ENCODE measurements around the gene SYNE1. TPM values are rescaled to one million over a fixed set of nuclear protein-coding genes. Genes with fewer than 3 reads are reported as not detected.

Gene SYNE1
- total and polyA plus RNA-seq, 2 of the 8 experiments (the other 6 are each of a cell fraction or from before 2014, with no cell fraction given), result 2.8 to 5.5 TPM

GRCh38 chr6:152355166-152355565 lies 282.0 kb downstream of the SYNE1 start:
- no peaks in the 10 kb centered on the region for H3K79me1 ChIP-seq (ENCODE audit: low read depth, low read length)
- H2BK5ac ChIP-seq (ENCODE audit: low read depth, low read length), result no peak overlapping the region
- no peaks in the 10 kb centered on the region for H4K20me1 ChIP-seq (replicated peaks in 1 of 2; ENCODE audit: control insufficient read depth in 1 of 2, insufficient read depth in 2 of 2, low read length in 2 of 2)
- H3K9ac ChIP-seq (replicated peaks in 1 of 4; ENCODE audit: extremely low read depth in 1 of 4, low read depth in 3 of 4, low read length in 3 of 4), result no peak overlapping the region
- H3K9me3 ChIP-seq (ENCODE audit: insufficient read depth in 2 of 2, low read depth in 1 of 2, low read length in 1 of 2), result no peaks in the 10 kb centered on the region
- H4K91ac ChIP-seq (replicated peaks; ENCODE audit: insufficient read length, low read length), result no peak overlapping the region
- H3K36me3 ChIP-seq (ENCODE audit: control insufficient read depth in 2 of 4, insufficient read depth in 4 of 4, low read length in 3 of 4), result no peaks in the 10 kb centered on the region
- no peak overlapping the region for H3K4ac ChIP-seq (replicated peaks; ENCODE audit: insufficient read length, low read depth, low read length)
- ChIA-PET CTCF (ENCODE audit: partially characterized antibody) (interaction anchor here (0.7 to 1.3 kb wide), 3 partner anchors 18 to 230 kb away, joined by 3 read pairs; no protein-coding TSS in a partner anchor), POLR2A (ENCODE audit: partially characterized antibody) (no interaction called here)
- no peaks in the 10 kb centered on the region for H3K4me1 ChIP-seq (replicated peaks in 1 of 4; ENCODE audit: control insufficient read depth in 3 of 4, insufficient read depth in 4 of 4, low read length in 3 of 4)
- H3K4me2 ChIP-seq (ENCODE audit: insufficient read depth in 1 of 2, low read depth in 2 of 2, low read length in 2 of 2), result no peak overlapping the region
- no peak for TF ChIP-seq CTBP2 (IDR thresholded peaks at IDR 0.05; ENCODE audit: borderline replicate concordance, insufficient read depth, insufficient read length, low read length)
- TF ChIP-seq CTCF (IDR thresholded peaks at IDR 0.05; ENCODE audit: control extremely low read depth in 1 of 3, insufficient read depth in 1 of 3, low read depth in 1 of 3, low read length in 3 of 3), result no peak
- no peak for TF ChIP-seq CEBPB (IDR thresholded peaks at IDR 0.05; ENCODE audit: low read depth, low read length)
- no peak for TF ChIP-seq RBBP5 (IDR thresholded peaks at IDR 0.05; ENCODE audit: borderline replicate concordance, low read depth, low read length)
- no peak for TF ChIP-seq SIX5 (IDR thresholded peaks at IDR 0.05; ENCODE audit: low read depth, low read length)
- H3K18ac ChIP-seq (ENCODE audit: extremely low read depth, low read length), result no peak overlapping the region
- FAIRE-seq (no peak), DNase-seq (ENCODE audit: low read depth in 1 of 2, low spot score in 2 of 2) (no peak)
- no peak overlapping the region for H2BK15ac ChIP-seq (ENCODE audit: low read length)
- H3K4me3 ChIP-seq (ENCODE audit: extremely low read depth in 1 of 4, insufficient read depth in 2 of 4, low read depth in 3 of 4, low read length in 4 of 4), result no peak overlapping the region
- H2BK120ac ChIP-seq (replicated peaks; ENCODE audit: low read depth, low read length), result no peak overlapping the region
- no peak overlapping the region for H2AK5ac ChIP-seq (ENCODE audit: low read depth, low read length)
- H3K27ac ChIP-seq (ENCODE audit: low read depth, low read length), result no peak overlapping the region
- no peak overlapping the region for H2BK20ac ChIP-seq (ENCODE audit: low read length)
- H2BK12ac ChIP-seq (ENCODE audit: low read depth, low read length), result no peak overlapping the region
- H3K14ac ChIP-seq (ENCODE audit: insufficient read length), result no peak overlapping the region
- H3K79me2 ChIP-seq (ENCODE audit: control insufficient read depth in 1 of 2, insufficient read depth in 2 of 2, low read length in 2 of 2), result no peaks in the 10 kb centered on the region
- H3K23ac ChIP-seq (ENCODE audit: insufficient read length), result no peak overlapping the region
- H3K27me3 ChIP-seq (replicated peaks in 1 of 4; ENCODE audit: control insufficient read depth in 3 of 4, extremely low read depth in 1 of 4, insufficient read depth in 3 of 4, low read length in 3 of 4), result no peaks in the 10 kb centered on the region
- H3K23me2 ChIP-seq (ENCODE audit: low read depth, low read length), result no peaks in the 10 kb centered on the region; the same call in 1 of the 2 replicates
- no peak overlapping the region for H4K5ac ChIP-seq (ENCODE audit: insufficient read length, low read depth, low read length)
- H3K56ac ChIP-seq (replicated peaks; ENCODE audit: insufficient read length, low read depth, low read length), result no peak overlapping the region
- no peak overlapping the region for H4K8ac ChIP-seq (ENCODE audit: extremely low read depth, insufficient read depth, low read length)
- H2AFZ ChIP-seq (ENCODE audit: low read length), result no peak overlapping the region

Data from H1 (cell line).